Measurements from ENCODE around the gene HOXB4. TPM values are rescaled to one million over a fixed set of nuclear protein-coding genes. Genes with fewer than 3 reads are reported as not detected.

HOXB4 gene
- total RNA-seq, 2 experiments from 2014 or later = 6.2 to 7.0 TPM

DNA sequence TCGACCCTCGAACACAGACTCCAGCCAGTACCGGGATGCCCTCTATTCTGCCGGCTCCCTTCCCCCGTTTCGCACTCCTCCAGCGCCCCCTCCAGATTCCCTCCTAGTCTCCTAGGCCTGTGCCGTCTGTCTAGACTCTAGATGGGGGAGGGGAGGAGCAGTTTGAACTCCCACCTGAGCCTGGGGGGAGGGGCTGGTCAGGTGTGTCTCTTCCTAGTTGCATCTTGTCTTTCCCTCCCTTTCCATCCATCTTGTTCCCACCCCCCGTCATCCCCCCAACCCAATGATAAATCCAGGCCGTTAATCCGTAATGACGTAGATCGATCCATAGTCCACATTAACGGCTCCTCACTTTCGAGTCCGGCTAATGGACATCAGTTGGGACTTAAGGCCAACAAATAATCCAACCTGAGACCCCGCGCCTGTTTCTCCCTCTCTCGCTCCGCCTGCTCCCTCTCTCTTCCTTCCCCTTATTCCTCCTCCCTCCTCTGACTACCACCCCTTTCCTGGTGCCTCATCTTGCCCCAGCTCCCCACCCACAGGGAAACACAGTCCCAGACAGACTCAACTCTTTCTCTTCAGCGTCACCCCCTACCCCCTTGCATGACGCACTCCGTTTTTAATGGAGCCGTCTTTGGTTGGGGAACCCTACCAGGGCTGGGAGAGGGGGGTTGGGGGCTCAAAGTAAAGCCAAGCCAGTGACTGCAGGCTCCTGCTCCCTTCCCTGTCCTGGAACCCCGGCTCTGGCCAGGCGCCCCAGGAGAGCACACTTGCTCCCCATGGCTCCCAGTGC, 18.8 kb upstream of the HOXB4 start:
- peak overlapping the region; percentile 80 for H3K4me3 Mint-ChIP-seq
- CTCF ChIA-PET = interaction anchor here (0.6 to 2.0 kb wide), 4 partner anchors 22 to 246 kb away, joined by 3 to 6 read pairs (median 4); no protein-coding TSS in a partner anchor
- H3K27me3 Mint-ChIP-seq = peaks cover 88% of the 10 kb centered on the region
- POLR2A ChIA-PET = interaction anchor here (0.8 kb wide), 1 partner anchor 263 kb away, joined by 3 read pairs; no protein-coding TSS in a partner anchor
- H3K4me1 Mint-ChIP-seq = peaks cover 55% of the 10 kb centered on the region
- H3K36me3 Mint-ChIP-seq (ENCODE audit: low read depth) = no peaks in the 10 kb centered on the region
- H3K9me3 Mint-ChIP-seq = no peaks in the 10 kb centered on the region
- no peak for DNase-seq
- no peak overlapping the region for H3K27ac Mint-ChIP-seq

DNA sequence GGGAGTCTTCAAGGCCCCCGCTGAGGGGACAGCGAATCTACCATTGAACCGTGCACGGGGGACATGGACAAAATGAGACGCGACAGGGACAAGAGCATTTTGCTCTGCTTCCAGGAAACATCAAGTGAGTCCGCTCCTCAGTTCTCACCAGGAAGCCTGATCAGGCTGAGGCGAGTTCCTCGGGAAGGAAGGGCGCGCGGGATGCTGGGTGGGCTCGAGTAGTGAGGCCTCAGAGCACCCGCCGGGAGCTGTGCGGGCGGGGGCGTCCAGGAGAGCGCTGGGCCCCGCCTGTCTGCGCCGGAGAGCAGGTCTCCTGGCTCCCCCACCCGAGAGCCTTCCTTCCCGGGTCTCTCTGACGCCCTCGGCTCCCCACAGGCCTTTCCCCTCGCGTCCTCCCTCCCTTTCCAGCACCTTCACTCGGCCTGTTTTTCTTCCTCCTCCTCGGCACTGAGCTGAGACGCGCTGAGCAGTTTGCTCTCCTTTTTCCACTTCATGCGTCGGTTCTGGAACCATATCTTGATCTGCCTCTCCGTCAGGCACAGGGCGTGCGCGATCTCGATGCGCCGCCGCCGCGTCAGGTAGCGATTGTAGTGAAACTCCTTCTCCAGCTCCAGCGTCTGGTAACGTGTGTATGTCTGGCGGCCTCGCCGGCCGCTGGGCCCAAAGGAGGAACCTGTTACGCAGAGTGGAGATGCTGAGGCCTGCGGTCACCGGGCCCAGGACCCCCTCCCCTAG, 18.0 kb upstream of the HOXB4 start:
- Mint-ChIP-seq H3K36me3 (ENCODE audit: low read depth) (no peaks in the 10 kb centered on the region), H3K4me3 (peak overlapping the region; percentile 80), H3K9me3 (no peaks in the 10 kb centered on the region), H3K27me3 (peaks cover 88% of the 10 kb centered on the region), H3K4me1 (peaks cover 53% of the 10 kb centered on the region), H3K27ac (no peak overlapping the region)
- POLR2A ChIA-PET = interaction anchor here (0.8 kb wide), 1 partner anchor 262 kb away, joined by 3 read pairs; no protein-coding TSS in a partner anchor
- DNase-seq = peak; percentile 50
- CTCF ChIA-PET = interaction anchor here (0.6 to 5.8 kb wide), 7 partner anchors 22 to 333 kb away, joined by 3 to 62 read pairs (median 6); no protein-coding TSS in a partner anchor

DNA sequence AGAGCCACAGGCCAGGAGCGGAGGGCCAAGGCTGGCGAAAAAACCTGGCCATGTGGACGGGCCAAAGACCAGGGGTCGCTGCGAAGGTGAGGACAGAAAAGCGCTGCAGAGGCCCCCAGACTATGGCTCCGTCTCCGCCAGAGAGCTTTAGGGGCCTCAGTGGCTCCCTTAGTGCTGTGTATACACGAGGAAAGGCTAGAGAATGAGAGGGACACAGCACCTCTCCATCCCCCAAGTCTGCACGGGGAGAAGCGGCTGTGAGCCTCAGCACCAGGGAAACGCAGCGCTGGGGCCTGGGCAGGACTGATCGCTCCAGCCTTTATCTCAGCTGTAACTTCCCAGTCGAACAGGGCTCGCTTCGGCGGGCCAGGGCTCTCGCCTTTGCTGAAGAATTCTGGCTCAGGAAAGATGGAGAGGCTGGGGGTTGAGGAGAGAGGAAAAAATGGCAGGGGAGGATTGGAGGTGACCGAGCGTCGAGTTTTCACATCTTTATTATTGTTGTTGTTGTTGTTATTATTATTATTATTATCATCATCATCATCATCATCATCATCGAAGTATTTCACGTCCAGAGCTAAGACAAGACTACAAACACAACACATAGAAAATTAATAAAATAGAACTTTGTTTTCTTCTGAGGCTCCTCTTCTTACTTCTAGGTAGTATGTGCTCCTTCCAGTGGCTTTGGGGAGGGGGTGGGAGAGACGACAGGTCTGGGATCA, 17.3 kb upstream of the HOXB4 start:
- POLR2A ChIA-PET = interaction anchor here (0.8 kb wide), 1 partner anchor 17 kb away, joined by 3 read pairs; no protein-coding TSS in a partner anchor
- H3K36me3 Mint-ChIP-seq (ENCODE audit: low read depth) = no peaks in the 10 kb centered on the region

DNA sequence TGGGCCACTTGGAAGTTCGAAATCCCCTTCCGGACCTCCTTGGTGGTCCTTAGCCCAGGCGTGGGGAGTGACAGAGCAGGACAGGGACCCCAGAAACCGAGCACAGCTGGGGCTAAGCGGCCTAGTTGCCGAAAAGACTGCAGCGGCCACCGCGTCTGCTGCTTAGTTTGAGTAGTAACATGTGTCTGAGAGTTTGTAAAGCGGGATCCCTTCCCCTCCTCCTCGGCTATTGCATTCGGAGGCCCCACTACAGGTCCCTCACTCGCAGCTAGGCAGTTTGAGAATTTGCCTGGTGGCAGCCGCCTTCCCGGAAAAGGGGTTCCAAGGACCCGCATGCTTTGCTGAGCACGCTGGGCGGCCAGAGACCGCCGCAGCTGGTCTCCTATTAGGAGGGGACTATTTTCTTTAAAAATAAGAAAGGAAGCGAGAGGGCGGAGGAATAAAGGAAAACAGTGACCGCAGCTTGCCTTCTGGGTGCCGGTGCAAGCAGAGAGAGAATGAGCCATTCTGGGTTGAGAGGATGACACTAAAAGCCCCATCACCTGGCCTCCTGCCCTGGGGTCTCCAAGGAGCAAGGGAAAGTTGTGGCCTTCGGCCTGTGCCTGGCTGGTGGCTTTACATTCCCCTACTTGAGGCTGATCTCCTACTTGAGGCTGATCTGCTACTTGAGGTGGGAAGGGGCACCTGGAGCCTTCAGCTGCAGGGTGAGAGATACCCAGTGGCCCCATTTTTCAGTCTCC, 16.6 kb upstream of the HOXB4 start:
- Mint-ChIP-seq H3K4me3 (no peak overlapping the region), H3K4me1 (peaks cover 53% of the 10 kb centered on the region)
- CTCF ChIA-PET = interaction anchor here (0.8 to 5.8 kb wide), 11 partner anchors 21 to 426 kb away, joined by 3 to 62 read pairs (median 5); partner anchors contain the start of gene HOXB8

More for the DNA sequence above, 17.3 kb upstream of the HOXB4 start:
- CTCF ChIA-PET = interaction anchor here (0.6 to 5.8 kb wide), 8 partner anchors 23 to 513 kb away, joined by 3 to 62 read pairs (median 6); no protein-coding TSS in a partner anchor
- H3K9me3 Mint-ChIP-seq = no peaks in the 10 kb centered on the region
- H3K4me1 Mint-ChIP-seq = peaks cover 53% of the 10 kb centered on the region
- H3K27me3 Mint-ChIP-seq = peaks cover 86% of the 10 kb centered on the region
- H3K4me3 Mint-ChIP-seq = no peak overlapping the region
- H3K27ac Mint-ChIP-seq = no peak overlapping the region
- no peak for DNase-seq

DNA sequence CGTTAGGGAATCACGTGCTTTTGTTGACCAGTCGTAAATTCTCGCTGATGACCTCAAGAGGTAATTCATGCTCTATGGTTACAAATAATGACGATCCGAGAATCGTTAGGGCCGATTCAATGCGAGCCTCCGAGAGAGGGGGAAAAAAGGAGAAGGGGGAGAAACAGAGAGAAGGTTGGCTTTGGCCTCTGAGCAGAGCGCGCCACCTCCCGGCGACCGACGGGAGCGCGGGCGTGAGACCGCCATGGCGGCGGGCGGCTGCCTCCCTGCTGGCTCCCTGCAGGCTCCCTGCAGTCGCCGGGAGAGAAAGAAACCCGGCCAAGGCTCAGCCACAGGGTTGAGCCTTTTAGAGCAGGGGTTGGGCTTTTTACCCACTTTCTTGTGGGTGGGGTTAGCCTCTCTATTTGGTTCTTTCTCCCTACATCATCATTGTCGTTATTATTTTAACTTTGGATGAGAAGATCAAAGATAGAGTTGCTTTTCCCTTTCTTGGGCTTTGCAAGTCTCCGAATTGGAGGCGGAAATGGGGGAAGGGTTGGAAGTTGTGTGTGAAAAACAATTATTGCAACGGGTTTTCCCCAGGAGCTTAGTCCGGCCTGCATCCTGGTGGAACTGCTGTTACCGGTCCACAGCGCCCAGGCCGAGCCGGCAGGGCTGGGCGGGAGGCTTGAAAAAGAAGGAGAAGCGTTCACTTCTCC, 15.8 kb upstream of the HOXB4 start:
- Mint-ChIP-seq H3K4me3 (peak overlapping the region; percentile 71), H3K27me3 (peaks cover 86% of the 10 kb centered on the region), H3K4me1 (peaks cover 53% of the 10 kb centered on the region), H3K27ac (no peak overlapping the region), H3K9me3 (no peaks in the 10 kb centered on the region), H3K36me3 (ENCODE audit: low read depth) (no peaks in the 10 kb centered on the region)
- POLR2A ChIA-PET = interaction anchor here (1.0 to 2.0 kb wide), 10 partner anchors 7 to 272 kb away, joined by 3 to 7 read pairs (median 5); no protein-coding TSS in a partner anchor
- peak; percentile 84 for DNase-seq
- CTCF ChIA-PET = interaction anchor here (0.6 to 5.8 kb wide), 36 partner anchors 14 to 567 kb away, joined by 3 to 62 read pairs (median 5); partner anchors contain the start of gene HOXB8

More for the DNA sequence above, 16.6 kb upstream of the HOXB4 start:
- Mint-ChIP-seq H3K27me3 (peaks cover 86% of the 10 kb centered on the region), H3K9me3 (no peaks in the 10 kb centered on the region), H3K36me3 (ENCODE audit: low read depth) (no peaks in the 10 kb centered on the region), H3K27ac (no peak overlapping the region)
- POLR2A ChIA-PET = interaction anchor here (0.8 to 1.4 kb wide), 2 partner anchors 18 to 259 kb away, joined by 3 to 7 read pairs; no protein-coding TSS in a partner anchor
- no peak for DNase-seq

DNA sequence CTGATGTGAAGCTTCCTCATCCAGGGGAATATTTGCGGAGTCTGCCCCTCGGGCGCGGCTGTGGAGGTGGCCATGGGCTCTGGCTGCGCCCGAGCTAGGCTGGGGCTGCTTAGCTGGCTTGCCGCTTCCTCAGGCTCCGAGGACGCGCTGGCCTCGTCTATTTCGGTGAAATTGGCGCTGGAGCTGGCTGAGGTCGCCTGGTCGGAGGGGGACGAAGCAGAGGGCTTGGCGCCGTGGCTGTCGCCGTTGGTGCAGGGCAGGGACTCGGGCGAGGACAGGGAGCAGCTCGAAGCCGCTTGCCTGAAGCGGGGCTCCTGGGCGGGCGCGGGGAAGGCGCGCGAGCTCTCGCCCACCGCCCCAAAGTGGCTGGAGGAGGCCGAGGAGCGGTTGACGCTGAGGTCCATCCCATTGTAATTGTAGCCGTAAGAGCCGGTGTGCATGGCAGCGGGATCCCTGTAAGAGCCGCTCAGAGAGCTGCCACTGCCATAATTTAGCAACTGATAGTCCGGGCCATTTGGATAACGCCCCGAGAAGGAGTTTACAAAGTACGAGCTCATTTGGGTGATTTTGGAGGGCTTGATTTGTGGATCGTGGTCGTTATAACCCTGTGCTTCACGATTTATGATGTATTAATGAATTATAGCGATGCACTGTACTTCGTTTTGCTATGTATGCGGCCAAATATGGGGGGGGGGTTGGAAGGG, 15.1 kb upstream of the HOXB4 start, which contains the start of gene HOXB5:
TSS of gene HOXB5 (minus strand) at position 654 of the 704 bp plus-strand sequence. CDS start at position 557, 97 bp downstream.
- H3K36me3 Mint-ChIP-seq (ENCODE audit: low read depth) = no peaks in the 10 kb centered on the region
- peaks cover 86% of the 10 kb centered on the region for H3K27me3 Mint-ChIP-seq
- ChIA-PET CTCF (interaction anchor here (0.6 to 5.8 kb wide), 60 partner anchors 10 to 568 kb away, joined by 3 to 62 read pairs (median 4); no protein-coding TSS in a partner anchor), POLR2A (interaction anchor here (0.5 to 2.0 kb wide), 13 partner anchors 8 to 458 kb away, joined by 3 to 7 read pairs (median 4); no protein-coding TSS in a partner anchor)
- no peaks in the 10 kb centered on the region for H3K9me3 Mint-ChIP-seq
- DNase-seq = peak; percentile 44
- H3K4me3 Mint-ChIP-seq = peak within 1 kb of the TSS; percentile 71
- no peak within 1 kb of the TSS for H3K27ac Mint-ChIP-seq
- H3K4me1 Mint-ChIP-seq = peaks cover 46% of the 10 kb centered on the region

DNA sequence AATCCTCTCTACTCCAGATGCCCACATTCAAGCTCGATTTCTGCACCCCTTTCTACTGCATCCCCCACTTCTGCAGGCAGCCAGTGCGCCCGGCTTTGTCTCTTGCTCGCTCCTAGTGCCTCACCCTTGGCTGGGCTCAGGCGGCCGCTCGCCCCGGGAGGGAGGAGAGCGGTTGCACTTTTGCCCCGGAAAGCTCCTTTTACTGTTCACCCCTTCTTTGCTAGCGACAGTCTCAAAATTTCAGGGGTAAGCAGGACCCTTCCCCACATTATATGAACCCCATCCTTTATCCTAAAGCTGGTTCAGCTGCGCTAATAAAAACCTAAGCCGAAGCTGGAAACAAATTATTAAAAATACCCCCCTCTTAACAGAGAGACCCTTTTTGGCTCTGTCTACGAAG, 14.4 kb upstream of the HOXB4 start:
- POLR2A ChIA-PET = interaction anchor here (0.5 to 2.0 kb wide), 11 partner anchors 9 to 457 kb away, joined by 3 to 7 read pairs (median 4); no protein-coding TSS in a partner anchor
- Mint-ChIP-seq H3K27ac (no peak overlapping the region), H3K36me3 (ENCODE audit: low read depth) (no peaks in the 10 kb centered on the region), H3K9me3 (no peaks in the 10 kb centered on the region), H3K27me3 (peaks cover 84% of the 10 kb centered on the region), H3K4me1 (peaks cover 43% of the 10 kb centered on the region), H3K4me3 (peak overlapping the region; percentile 71)
- DNase-seq = no peak
- CTCF ChIA-PET = interaction anchor here (0.7 to 5.8 kb wide), 48 partner anchors 10 to 567 kb away, joined by 3 to 62 read pairs (median 4); no protein-coding TSS in a partner anchor

DNA sequence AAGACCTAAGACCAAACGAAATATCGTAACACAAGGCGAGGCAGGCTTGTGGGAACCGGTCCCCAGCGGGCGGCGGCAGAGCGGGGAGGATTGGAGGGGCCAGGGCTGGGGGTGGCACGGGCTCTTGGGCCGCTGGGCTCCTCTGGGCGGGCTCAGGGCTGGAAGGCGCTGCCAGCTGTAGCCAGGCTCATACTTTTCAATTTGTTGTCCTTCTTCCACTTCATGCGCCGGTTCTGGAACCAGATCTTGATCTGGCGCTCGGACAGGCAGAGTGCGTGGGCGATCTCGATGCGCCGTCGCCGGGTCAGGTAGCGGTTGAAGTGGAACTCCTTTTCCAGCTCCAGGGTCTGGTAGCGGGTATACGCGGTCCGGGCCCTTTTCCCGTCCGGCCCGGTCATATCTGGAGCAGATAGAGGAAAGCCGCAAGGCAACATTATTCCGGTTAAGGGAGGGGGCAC, 13.9 kb upstream of the HOXB4 start:
- peaks cover 43% of the 10 kb centered on the region for H3K4me1 Mint-ChIP-seq
- no peaks in the 10 kb centered on the region for H3K9me3 Mint-ChIP-seq
- no peaks in the 10 kb centered on the region for H3K36me3 Mint-ChIP-seq (ENCODE audit: low read depth)
- no peak overlapping the region for H3K27ac Mint-ChIP-seq
- H3K4me3 Mint-ChIP-seq = no peak overlapping the region
- ChIA-PET CTCF (interaction anchor here (1.1 to 5.8 kb wide), 14 partner anchors 21 to 567 kb away, joined by 4 to 62 read pairs (median 14); no protein-coding TSS in a partner anchor), POLR2A (interaction anchor here (1.0 to 2.0 kb wide), 6 partner anchors 9 to 240 kb away, joined by 3 to 7 read pairs (median 4); no protein-coding TSS in a partner anchor)
- peaks cover 84% of the 10 kb centered on the region for H3K27me3 Mint-ChIP-seq
- DNase-seq = no peak

DNA sequence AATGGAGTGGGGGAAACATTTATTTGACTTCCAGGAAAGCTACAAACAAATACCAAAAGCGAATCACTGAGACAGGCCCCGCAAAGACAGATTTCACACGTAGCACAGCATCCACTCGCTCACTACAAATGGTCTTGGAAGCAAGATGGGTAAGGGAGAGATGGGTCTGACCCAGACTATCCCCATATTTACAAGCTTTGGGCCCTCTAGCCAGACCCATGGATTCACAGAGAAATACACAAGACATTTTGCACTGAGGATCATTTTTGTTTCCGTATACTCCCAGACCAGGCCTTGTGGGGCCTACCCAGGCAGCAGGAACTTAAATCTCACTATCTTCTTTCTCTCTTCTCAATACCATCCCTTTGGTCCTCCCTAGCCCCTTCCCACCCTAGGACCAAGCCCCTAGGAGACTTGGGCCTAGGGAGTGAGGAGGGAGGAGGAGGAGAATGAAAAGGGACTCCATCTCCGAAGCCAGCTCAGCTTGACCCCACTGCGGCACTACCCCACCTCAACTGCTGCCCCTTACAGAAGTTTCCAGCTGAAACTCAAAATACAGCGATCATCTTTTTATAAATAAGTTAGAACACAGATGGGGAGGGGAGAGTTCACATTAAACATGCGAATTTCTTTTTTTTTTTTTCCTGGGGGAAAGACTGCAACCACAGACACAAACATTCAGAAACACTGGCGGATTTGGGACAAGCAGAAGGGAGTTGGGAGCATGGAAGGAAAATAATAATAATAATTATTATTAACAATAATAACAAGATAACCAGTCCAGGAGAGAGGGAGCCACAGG, 13.3 kb upstream of the HOXB4 start:
- no peaks in the 10 kb centered on the region for H3K36me3 Mint-ChIP-seq (ENCODE audit: low read depth)
- no peak overlapping the region for H3K4me3 Mint-ChIP-seq
- no peaks in the 10 kb centered on the region for H3K9me3 Mint-ChIP-seq
- H3K27ac Mint-ChIP-seq = no peak overlapping the region
- peaks cover 84% of the 10 kb centered on the region for H3K27me3 Mint-ChIP-seq
- peaks cover 43% of the 10 kb centered on the region for H3K4me1 Mint-ChIP-seq
- DNase-seq = no peak
- CTCF ChIA-PET = interaction anchor here (0.7 to 5.8 kb wide), 8 partner anchors 99 to 511 kb away, joined by 3 to 62 read pairs (median 16); no protein-coding TSS in a partner anchor
- POLR2A ChIA-PET = interaction anchor here (0.8 to 1.9 kb wide), 4 partner anchors 22 to 258 kb away, joined by 3 to 8 read pairs (median 6); no protein-coding TSS in a partner anchor

Measured in activated CD4-positive, alpha-beta memory T cell treated with anti-CD3 and anti-CD28 coated beads, Interleukin-2, amount 10 ng/mL, durations not matched to agents 7 days and 5 days (primary cell).